Chondrocyte (in vitro differentiated cells): Measurements from ENCODE around the gene CSNK1D. TPM values are rescaled to one million over a fixed set of nuclear protein-coding genes. Genes with fewer than 3 reads are reported as not detected.

Experiments used
- DNase-seq: peaks from one replicate; pipeline ENCODE4 v3.0.0; 2021; ENCODE audit warnings: mixed read lengths, low spot score
- H3K27ac Mint-ChIP-seq: one replicate; pipeline ENCODE4 v1.8.0; 2021; ENCODE audit warnings: mild to moderate bottlenecking, moderate library complexity, mixed read lengths; ENCODE audit not compliant: unreplicated experiment
- H3K27me3 Mint-ChIP-seq: 2 replicates; pipeline ENCODE4 v1.8.0; 2021; ENCODE audit warnings: low read depth, mixed read lengths
- H3K36me3 Mint-ChIP-seq: 2 replicates; pipeline ENCODE4 v1.8.0; 2021; ENCODE audit warnings: low read depth, mixed read lengths
- H3K4me1 Mint-ChIP-seq: 2 replicates; pipeline ENCODE4 v1.8.0; 2021; ENCODE audit warnings: low read depth, mild to moderate bottlenecking, mixed read lengths
- H3K4me3 Mint-ChIP-seq: one replicate; pipeline ENCODE4 v1.8.0; 2021; ENCODE audit warnings: mild to moderate bottlenecking, moderate library complexity, mixed read lengths; ENCODE audit not compliant: unreplicated experiment
- H3K9me3 Mint-ChIP-seq: 2 replicates; pipeline ENCODE4 v1.8.0; 2021; ENCODE audit warnings: low read depth, mixed read lengths
- total RNA-seq: library from RNA; stranded (reverse); gene quantifications from 3 replicates; pipeline ENCODE4 v1.2.1, GENCODE V29; 2021
- TF ChIP-seq, protein P1 (sequence below): fragments of 200-600 bp; sonication (generic); IDR thresholded peaks from 2 replicates; pipeline ENCODE4 v1.5.0; 2021; ENCODE audit warnings: antibody characterized with exemption, mild to moderate bottlenecking, moderate library complexity

The CSNK1D gene
- total RNA-seq, 1 donor from 2014 or later = 93.0 TPM

DNA sequence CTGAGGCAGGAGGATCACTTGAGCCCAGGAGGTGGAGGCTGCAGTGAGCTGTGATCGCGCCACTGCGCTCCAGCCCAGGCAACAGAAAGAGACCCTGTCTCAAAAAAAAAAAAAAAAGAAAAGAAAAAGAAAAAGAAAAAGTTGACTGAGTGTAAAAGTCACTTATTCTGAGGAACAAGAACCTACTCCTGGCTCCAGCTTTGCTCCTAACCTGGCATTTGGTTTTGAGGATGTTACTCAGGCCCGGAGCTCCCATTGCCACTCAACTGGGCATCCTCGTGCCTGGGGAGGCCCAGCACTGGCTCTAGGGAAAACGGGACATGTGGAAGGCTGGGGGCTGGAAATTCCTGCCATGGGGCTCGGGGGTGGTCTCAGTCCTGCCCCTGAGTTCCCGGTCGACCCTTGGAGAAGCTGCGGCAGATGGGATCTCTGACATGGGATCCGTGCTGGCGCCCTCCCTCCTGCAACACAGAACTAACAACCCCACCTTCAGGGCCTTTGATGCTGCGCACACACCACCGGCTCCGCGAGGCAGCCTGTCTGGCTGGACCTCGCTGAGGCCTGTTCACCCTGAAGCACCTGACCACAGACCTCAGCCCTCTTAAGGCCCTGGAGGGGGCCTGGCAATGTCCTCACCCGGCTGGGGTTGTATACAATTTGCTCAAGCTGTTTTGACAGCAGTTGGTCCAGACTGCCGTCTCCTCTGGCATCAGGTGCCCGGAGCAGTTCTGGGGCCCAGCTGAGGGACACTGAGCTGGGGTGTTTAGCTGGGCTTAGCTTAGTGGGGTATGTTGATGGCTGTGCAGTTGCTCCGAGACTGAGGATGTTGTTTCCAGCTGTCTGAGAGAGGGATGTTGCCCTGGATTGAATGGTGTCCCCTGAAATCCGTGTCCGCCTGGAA, 31.6 kb upstream of the CSNK1D start:
- Mint-ChIP-seq H3K27me3 (peaks cover 12% of the 10 kb centered on the region), H3K36me3 (no peaks in the 10 kb centered on the region), H3K9me3 (no peaks in the 10 kb centered on the region), H3K27ac (no peak overlapping the region), H3K4me1 (peaks cover 5% of the 10 kb centered on the region), H3K4me3 (no peak overlapping the region)
- DNase-seq = no peak
- TF ChIP-seq, protein P1, sequence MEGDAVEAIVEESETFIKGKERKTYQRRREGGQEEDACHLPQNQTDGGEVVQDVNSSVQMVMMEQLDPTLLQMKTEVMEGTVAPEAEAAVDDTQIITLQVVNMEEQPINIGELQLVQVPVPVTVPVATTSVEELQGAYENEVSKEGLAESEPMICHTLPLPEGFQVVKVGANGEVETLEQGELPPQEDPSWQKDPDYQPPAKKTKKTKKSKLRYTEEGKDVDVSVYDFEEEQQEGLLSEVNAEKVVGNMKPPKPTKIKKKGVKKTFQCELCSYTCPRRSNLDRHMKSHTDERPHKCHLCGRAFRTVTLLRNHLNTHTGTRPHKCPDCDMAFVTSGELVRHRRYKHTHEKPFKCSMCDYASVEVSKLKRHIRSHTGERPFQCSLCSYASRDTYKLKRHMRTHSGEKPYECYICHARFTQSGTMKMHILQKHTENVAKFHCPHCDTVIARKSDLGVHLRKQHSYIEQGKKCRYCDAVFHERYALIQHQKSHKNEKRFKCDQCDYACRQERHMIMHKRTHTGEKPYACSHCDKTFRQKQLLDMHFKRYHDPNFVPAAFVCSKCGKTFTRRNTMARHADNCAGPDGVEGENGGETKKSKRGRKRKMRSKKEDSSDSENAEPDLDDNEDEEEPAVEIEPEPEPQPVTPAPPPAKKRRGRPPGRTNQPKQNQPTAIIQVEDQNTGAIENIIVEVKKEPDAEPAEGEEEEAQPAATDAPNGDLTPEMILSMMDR = no peak

DNA sequence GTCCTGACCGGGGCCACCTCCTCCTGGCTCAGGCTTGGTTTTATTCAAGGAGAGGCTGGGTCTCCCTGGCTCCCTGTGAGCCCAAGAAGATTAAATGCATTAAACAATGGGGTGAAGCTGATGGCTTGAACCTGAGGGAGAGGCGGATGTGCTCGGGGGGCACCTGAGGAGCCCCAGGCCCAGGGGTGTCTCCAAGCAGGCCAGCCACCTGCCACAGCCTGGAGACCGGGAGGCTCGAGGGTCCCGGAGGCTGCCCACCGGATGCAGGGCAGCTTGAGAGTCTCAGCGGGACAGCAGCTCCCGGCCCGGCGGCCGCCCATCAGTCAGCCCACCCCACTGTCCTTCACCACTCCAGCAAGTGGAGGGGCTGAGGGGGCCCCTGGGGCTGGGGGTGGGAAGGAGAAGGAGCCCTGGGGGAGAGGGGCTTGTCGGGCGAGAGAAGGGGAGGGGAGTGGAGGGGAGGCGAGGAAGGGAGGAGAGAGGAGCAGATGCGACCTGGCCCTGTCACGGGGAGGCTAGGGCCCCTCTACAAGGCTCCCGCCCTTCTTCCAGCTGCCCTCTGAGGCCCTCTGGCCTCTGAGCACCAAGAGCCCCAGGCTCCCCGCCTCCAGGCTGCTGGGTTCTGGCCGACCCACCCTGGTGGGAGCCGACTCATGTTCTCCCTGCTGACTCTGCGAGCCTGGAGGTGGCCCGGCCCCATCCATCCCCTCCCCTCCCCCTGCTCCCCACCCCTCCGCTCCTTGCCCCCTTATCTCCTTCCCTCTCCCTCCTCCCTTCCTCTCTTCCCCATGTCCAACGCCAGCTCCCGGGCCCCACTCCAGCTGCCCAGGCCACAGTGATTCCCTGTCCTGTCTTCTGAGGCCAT, 30.7 kb upstream of the CSNK1D start:
- Mint-ChIP-seq H3K9me3 (no peaks in the 10 kb centered on the region), H3K4me1 (peaks cover 5% of the 10 kb centered on the region), H3K27ac (no peak overlapping the region), H3K4me3 (no peak overlapping the region), H3K36me3 (no peaks in the 10 kb centered on the region), H3K27me3 (peaks cover 8% of the 10 kb centered on the region)
- no peak for DNase-seq
- TF ChIP-seq, protein P1 = no peak

- peak; percentile 88 for DNase-seq
- H3K36me3 Mint-ChIP-seq = no peaks in the 10 kb centered on the region
- peaks cover 8% of the 10 kb centered on the region for H3K27me3 Mint-ChIP-seq
- H3K27ac Mint-ChIP-seq = no peak overlapping the region
- no peaks in the 10 kb centered on the region for H3K9me3 Mint-ChIP-seq
- peaks cover 8% of the 10 kb centered on the region for H3K4me1 Mint-ChIP-seq
- TF ChIP-seq, protein P1 = no peak
- no peak overlapping the region for H3K4me3 Mint-ChIP-seq
Observed at GRCh38 chr17:82302991-82303943, 29.8 kb upstream of the CSNK1D start.

DNA sequence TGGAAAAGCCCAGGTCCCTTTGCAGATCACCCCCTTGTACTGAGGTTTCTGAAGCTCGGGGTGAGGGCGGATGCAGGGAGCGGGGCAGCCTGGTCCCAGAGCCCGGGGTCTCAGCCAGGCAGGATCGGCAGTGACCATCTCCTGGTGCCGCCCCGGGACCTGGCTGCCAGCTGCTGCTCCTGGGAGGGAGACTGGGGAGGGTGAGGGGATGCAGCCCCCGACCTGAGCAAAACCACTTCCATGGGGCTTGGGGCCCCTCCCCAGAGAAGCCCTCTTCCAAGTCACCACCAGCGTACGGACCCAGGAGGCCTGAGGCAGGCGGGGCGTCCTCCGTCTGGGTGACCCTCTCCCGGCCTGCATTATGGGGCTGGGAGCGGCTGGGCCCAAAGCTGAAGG, 29.1 kb upstream of the CSNK1D start:
- no peaks in the 10 kb centered on the region for H3K36me3 Mint-ChIP-seq
- no peak overlapping the region for H3K4me3 Mint-ChIP-seq
- TF ChIP-seq, protein P1 = no peak
- H3K9me3 Mint-ChIP-seq = no peaks in the 10 kb centered on the region
- H3K27ac Mint-ChIP-seq = no peak overlapping the region
- peaks cover 3% of the 10 kb centered on the region for H3K27me3 Mint-ChIP-seq
- no peak for DNase-seq
- H3K4me1 Mint-ChIP-seq = peaks cover 15% of the 10 kb centered on the region
